Measurements from ENCODE around the gene ZCCHC14. TPM values are rescaled to one million over a fixed set of nuclear protein-coding genes. Genes with fewer than 3 reads are reported as not detected.

ZCCHC14 gene
- polyA plus RNA-seq, 2 of the 4 experiments (the other 2 are of a cell fraction): 3.8 to 7.3 TPM

DNA sequence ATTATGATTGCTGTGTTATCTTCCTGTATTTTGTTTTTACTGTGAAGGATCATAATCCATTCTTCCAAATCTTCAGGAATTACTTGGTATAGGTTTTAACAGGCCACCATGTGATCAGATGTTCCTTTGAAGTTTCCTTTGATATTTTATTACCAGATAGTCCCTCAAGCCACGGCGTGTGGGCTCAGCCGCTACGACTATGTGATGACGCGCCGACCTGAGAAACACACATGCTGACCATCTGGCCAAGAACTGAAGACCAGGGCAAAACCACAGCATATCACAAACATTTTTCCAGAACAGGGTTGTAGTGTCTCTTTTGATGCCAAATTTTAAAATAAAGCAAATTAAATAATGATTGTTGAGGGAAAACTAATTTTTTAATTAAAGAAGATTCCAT, 47.3 kb downstream of the ZCCHC14 start:
- H3K4me2 ChIP-seq: no peak overlapping the region
- no peaks in the 10 kb centered on the region for H3K4me1 ChIP-seq
- TF ChIP-seq JUNB (IDR thresholded peaks at IDR 0.05): no peak
- TF ChIP-seq, protein P1, sequence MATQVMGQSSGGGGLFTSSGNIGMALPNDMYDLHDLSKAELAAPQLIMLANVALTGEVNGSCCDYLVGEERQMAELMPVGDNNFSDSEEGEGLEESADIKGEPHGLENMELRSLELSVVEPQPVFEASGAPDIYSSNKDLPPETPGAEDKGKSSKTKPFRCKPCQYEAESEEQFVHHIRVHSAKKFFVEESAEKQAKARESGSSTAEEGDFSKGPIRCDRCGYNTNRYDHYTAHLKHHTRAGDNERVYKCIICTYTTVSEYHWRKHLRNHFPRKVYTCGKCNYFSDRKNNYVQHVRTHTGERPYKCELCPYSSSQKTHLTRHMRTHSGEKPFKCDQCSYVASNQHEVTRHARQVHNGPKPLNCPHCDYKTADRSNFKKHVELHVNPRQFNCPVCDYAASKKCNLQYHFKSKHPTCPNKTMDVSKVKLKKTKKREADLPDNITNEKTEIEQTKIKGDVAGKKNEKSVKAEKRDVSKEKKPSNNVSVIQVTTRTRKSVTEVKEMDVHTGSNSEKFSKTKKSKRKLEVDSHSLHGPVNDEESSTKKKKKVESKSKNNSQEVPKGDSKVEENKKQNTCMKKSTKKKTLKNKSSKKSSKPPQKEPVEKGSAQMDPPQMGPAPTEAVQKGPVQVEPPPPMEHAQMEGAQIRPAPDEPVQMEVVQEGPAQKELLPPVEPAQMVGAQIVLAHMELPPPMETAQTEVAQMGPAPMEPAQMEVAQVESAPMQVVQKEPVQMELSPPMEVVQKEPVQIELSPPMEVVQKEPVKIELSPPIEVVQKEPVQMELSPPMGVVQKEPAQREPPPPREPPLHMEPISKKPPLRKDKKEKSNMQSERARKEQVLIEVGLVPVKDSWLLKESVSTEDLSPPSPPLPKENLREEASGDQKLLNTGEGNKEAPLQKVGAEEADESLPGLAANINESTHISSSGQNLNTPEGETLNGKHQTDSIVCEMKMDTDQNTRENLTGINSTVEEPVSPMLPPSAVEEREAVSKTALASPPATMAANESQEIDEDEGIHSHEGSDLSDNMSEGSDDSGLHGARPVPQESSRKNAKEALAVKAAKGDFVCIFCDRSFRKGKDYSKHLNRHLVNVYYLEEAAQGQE (IDR thresholded peaks at IDR 0.05): no peak
- TF ChIP-seq, protein P2, sequence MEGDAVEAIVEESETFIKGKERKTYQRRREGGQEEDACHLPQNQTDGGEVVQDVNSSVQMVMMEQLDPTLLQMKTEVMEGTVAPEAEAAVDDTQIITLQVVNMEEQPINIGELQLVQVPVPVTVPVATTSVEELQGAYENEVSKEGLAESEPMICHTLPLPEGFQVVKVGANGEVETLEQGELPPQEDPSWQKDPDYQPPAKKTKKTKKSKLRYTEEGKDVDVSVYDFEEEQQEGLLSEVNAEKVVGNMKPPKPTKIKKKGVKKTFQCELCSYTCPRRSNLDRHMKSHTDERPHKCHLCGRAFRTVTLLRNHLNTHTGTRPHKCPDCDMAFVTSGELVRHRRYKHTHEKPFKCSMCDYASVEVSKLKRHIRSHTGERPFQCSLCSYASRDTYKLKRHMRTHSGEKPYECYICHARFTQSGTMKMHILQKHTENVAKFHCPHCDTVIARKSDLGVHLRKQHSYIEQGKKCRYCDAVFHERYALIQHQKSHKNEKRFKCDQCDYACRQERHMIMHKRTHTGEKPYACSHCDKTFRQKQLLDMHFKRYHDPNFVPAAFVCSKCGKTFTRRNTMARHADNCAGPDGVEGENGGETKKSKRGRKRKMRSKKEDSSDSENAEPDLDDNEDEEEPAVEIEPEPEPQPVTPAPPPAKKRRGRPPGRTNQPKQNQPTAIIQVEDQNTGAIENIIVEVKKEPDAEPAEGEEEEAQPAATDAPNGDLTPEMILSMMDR (IDR thresholded peaks at IDR 0.05): no peak
- no peak for TF ChIP-seq HOXB5 (CRISPR knock-in tag; IDR thresholded peaks at IDR 0.05)
- no peak for TF ChIP-seq RNF2 (IDR thresholded peaks at IDR 0.05; ENCODE audit: borderline replicate concordance, low read depth)
- no peak for TF ChIP-seq MAX (IDR thresholded peaks at IDR 0.05)
- no peak for DNase-seq (ENCODE audit: low read depth in 1 of 2, low spot score in 1 of 2)
- peaks cover 10% of the 10 kb centered on the region; the same call in 1 of the 3 replicates for H3K9me3 ChIP-seq
- no peak overlapping the region for H3K27ac ChIP-seq
- H3K4me3 ChIP-seq: no peak overlapping the region
- 97% methylated on average over 7 of the region's 7 CpGs for WGBS (ENCODE audit: missing lambda C conversion rate)
- CTCF ChIA-PET: interaction anchor here (0.9 to 1.4 kb wide), 2 partner anchors 10 to 126 kb away, joined by 4 read pairs; no protein-coding TSS in a partner anchor
- no peak for FAIRE-seq
- POLR2A ChIA-PET: no interaction called here
- no peak for ATAC-seq

DNA sequence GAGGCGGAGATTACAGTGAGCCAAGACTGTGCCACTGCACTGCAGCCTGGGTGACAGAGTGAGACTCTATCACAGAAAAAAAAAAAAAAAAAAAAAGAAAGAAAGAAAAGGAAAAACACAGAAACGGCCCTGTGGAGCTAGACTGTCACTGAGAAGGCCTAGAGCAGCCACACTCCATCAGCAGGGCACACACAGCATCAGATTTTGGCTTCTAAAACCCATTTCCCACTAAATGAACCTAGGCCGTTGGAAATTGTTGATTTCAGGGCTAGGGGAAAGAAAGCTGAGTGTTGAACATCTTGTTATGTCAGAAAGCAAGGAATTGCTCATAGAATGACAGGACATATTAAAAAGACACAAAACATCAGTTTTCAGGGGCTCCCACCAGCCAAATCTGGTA, 48.9 kb downstream of the ZCCHC14 start:
- no peak overlapping the region for H3K4me3 ChIP-seq
- no peak for DNase-seq (ENCODE audit: low read depth in 1 of 2, low spot score in 1 of 2)
- FAIRE-seq: no peak
- WGBS (ENCODE audit: missing lambda C conversion rate): 94% methylated on average over 3 of the region's 3 CpGs
- POLR2A ChIA-PET: no interaction called here
- no peak for ATAC-seq
- CTCF ChIA-PET: interaction anchor here (1.0 to 2.6 kb wide), 6 partner anchors 8 to 193 kb away, joined by 3 to 12 read pairs (median 8); no protein-coding TSS in a partner anchor
- no peak overlapping the region for H3K4me2 ChIP-seq
- no peak overlapping the region for H3K27ac ChIP-seq
- peaks cover 10% of the 10 kb centered on the region; the same call in 1 of the 3 replicates for H3K9me3 ChIP-seq
- no peak for TF ChIP-seq BHLHE40 (IDR thresholded peaks at IDR 0.05; ENCODE audit: low read depth, low read length)
- no peak for TF ChIP-seq POLR2AphosphoS2 (conservative IDR thresholded peaks at IDR 0.05; ENCODE audit: low read length)
- no peak for TF ChIP-seq JUNB (IDR thresholded peaks at IDR 0.05)
- no peak for TF ChIP-seq HEYL (CRISPR knock-in tag; IDR thresholded peaks at IDR 0.05)
- TF ChIP-seq MAZ (IDR thresholded peaks at IDR 0.05; ENCODE audit: borderline replicate concordance, low read depth, low read length): no peak
- no peak for TF ChIP-seq PHF8 (IDR thresholded peaks at IDR 0.05; ENCODE audit: borderline replicate concordance, low read depth)
- no peak for TF ChIP-seq HMGXB4 (CRISPR knock-in tag; IDR thresholded peaks at IDR 0.05; ENCODE audit: borderline replicate concordance)
- TF ChIP-seq FOSB (CRISPR knock-in tag; IDR thresholded peaks at IDR 0.05): no peak
- no peak for TF ChIP-seq CEBPB (IDR thresholded peaks at IDR 0.05)
- TF ChIP-seq ZNF302 (CRISPR knock-in tag; IDR thresholded peaks at IDR 0.05): no peak
- TF ChIP-seq, protein P3, sequence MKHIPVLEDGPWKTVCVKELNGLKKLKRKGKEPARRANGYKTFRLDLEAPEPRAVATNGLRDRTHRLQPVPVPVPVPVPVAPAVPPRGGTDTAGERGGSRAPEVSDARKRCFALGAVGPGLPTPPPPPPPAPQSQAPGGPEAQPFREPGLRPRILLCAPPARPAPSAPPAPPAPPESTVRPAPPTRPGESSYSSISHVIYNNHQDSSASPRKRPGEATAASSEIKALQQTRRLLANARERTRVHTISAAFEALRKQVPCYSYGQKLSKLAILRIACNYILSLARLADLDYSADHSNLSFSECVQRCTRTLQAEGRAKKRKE (CRISPR knock-in tag; IDR thresholded peaks at IDR 0.05; ENCODE audit: low read depth): no peak
- TF ChIP-seq, protein P4, sequence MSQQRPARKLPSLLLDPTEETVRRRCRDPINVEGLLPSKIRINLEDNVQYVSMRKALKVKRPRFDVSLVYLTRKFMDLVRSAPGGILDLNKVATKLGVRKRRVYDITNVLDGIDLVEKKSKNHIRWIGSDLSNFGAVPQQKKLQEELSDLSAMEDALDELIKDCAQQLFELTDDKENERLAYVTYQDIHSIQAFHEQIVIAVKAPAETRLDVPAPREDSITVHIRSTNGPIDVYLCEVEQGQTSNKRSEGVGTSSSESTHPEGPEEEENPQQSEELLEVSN (IDR thresholded peaks at IDR 0.05; ENCODE audit: borderline replicate concordance, low read depth): no peak
- TF ChIP-seq MYC (IDR thresholded peaks at IDR 0.05; ENCODE audit: borderline replicate concordance, low read length): no peak
- no peaks in the 10 kb centered on the region for H3K4me1 ChIP-seq

All from A549 (cell line).